Central memory CD4-positive, alpha-beta T cell (primary cell): ENCODE data around the gene MAN1C1.
"Not testable (repeated sequence)": the region's sequence is repeated elsewhere in the genome, so short reads cannot be mapped to it uniquely, and the experiment has no call there.

Experiments
- DNase-seq: peaks from one replicate; pipeline ENCODE4 v3.0.0; 2022

The MAN1C1 gene

GRCh38 chr1:25636141-25636540, 19.6 kb downstream of the MAN1C1 start:
- DNase-seq: not testable (repeated sequence)

GRCh38 chr1:25640646-25641328, 24.2 kb downstream of the MAN1C1 start:
- no peak for DNase-seq

- DNase-seq: no peak
Measured at GRCh38 chr1:25641329-25641725, 24.7 kb downstream of the MAN1C1 start.

GRCh38 chr1:25641931-25642573, 25.5 kb downstream of the MAN1C1 start:
- DNase-seq: peak; percentile 48

- DNase-seq: peak; percentile 88
Measured at GRCh38 chr1:25642574-25643108, 26.1 kb downstream of the MAN1C1 start.

GRCh38 chr1:25643929-25644328, 27.3 kb downstream of the MAN1C1 start:
- DNase-seq: no peak

- DNase-seq: no peak
Measured at GRCh38 chr1:25644962-25645361, 28.4 kb downstream of the MAN1C1 start.

- no peak for DNase-seq
Measured at GRCh38 chr1:25645637-25646400, 29.2 kb downstream of the MAN1C1 start.

- DNase-seq: no peak
Measured at GRCh38 chr1:25647106-25647505, 30.5 kb downstream of the MAN1C1 start.

GRCh38 chr1:25647863-25648262, 31.3 kb downstream of the MAN1C1 start:
- no peak for DNase-seq

GRCh38 chr1:25648681-25649440, 32.3 kb downstream of the MAN1C1 start:
- DNase-seq: no peak

- DNase-seq: no peak
Measured at GRCh38 chr1:25649505-25650288, 33.1 kb downstream of the MAN1C1 start.

- no peak for DNase-seq
Measured at GRCh38 chr1:25650289-25650576, 33.6 kb downstream of the MAN1C1 start.

GRCh38 chr1:25651036-25651640, 34.5 kb downstream of the MAN1C1 start:
- no peak for DNase-seq

GRCh38 chr1:25651824-25652741, 35.5 kb downstream of the MAN1C1 start:
- no peak for DNase-seq

- no peak for DNase-seq
Measured at GRCh38 chr1:25653558-25653957, 37.0 kb downstream of the MAN1C1 start.

- DNase-seq: no peak
Measured at GRCh38 chr1:25654109-25654660, 37.6 kb downstream of the MAN1C1 start.

GRCh38 chr1:25657121-25657882, 40.7 kb downstream of the MAN1C1 start:
- DNase-seq: no peak
